Stimulated activated CD4-positive, alpha-beta T cell treated with anti-CD3 and anti-CD28 coated beads, Interleukin-1b, Interleukin-23, amount 100 ng/mL, for 24 hours (primary cell): ENCODE measurements around the gene UGT2B11.
"Not testable (repeated sequence)": the region's sequence is repeated elsewhere in the genome, so short reads cannot be mapped to it uniquely, and the experiment has no call there.

Source experiments
- DNase-seq, 4 experiments: peaks; one replicate each; pipeline ENCODE4 v3.0.0-alpha.2; 2020; ENCODE audit warnings: low read depth in 4 of 4, low spot score in 1 of 4

Gene UGT2B11

GRCh38 chr4:69214716-69215115 is at the start of gene UGT2B11:
Gene UGT2B11 (minus strand): TSS chr4:69214748. CDS start chr4:69214722, 26 bp downstream.
- no peak for DNase-seq

GRCh38 chr4:69253147-69253772 is 38.7 kb upstream of the UGT2B11 start:
- DNase-seq, result not testable (repeated sequence)

- DNase-seq, result not testable (repeated sequence)
Observed at GRCh38 chr4:69250884-69251283, 36.3 kb upstream of the UGT2B11 start.

- not testable (repeated sequence) for DNase-seq
Observed at GRCh38 chr4:69242562-69243240, 28.2 kb upstream of the UGT2B11 start.

GRCh38 chr4:69241746-69242145 is 27.2 kb upstream of the UGT2B11 start:
- not testable (repeated sequence) for DNase-seq

- DNase-seq, result not testable (repeated sequence)
Observed at GRCh38 chr4:69240787-69241186, 26.2 kb upstream of the UGT2B11 start.

- no peak for DNase-seq
Observed at GRCh38 chr4:69239557-69240168, 25.1 kb upstream of the UGT2B11 start.

GRCh38 chr4:69239092-69239491 is 24.5 kb upstream of the UGT2B11 start:
- no peak for DNase-seq

GRCh38 chr4:69224891-69225290 is 10.3 kb upstream of the UGT2B11 start:
- no peak for DNase-seq

- DNase-seq, result not testable (repeated sequence)
Observed at GRCh38 chr4:69223277-69223676, 8.7 kb upstream of the UGT2B11 start.

GRCh38 chr4:69218491-69218890 is 3.9 kb upstream of the UGT2B11 start:
- not testable (repeated sequence) for DNase-seq

GRCh38 chr4:69210911-69211310 is 3.6 kb downstream of the UGT2B11 start:
- no peak for DNase-seq

- not testable (repeated sequence) for DNase-seq
Observed at GRCh38 chr4:69198506-69198905, 16.0 kb downstream of the UGT2B11 start.

- no peak for DNase-seq
Observed at GRCh38 chr4:69196209-69196965, 18.2 kb downstream of the UGT2B11 start.

GRCh38 chr4:69194166-69194565 is 20.4 kb downstream of the UGT2B11 start:
- no peak for DNase-seq

GRCh38 chr4:69191905-69192304 is 22.6 kb downstream of the UGT2B11 start:
- DNase-seq, result not testable (repeated sequence)

GRCh38 chr4:69190621-69191020 is 23.9 kb downstream of the UGT2B11 start:
- DNase-seq, result not testable (repeated sequence)

GRCh38 chr4:69181519-69182169 is 32.9 kb downstream of the UGT2B11 start:
- DNase-seq, result not testable (repeated sequence)

GRCh38 chr4:69179817-69180216 is 34.7 kb downstream of the UGT2B11 start:
- not testable (repeated sequence) for DNase-seq

GRCh38 chr4:69178751-69179205 is 35.8 kb downstream of the UGT2B11 start:
- DNase-seq, result not testable (repeated sequence)
